WTC11 (cell line): ENCODE data around the gene RDH16. TPM values are rescaled to one million over a fixed set of nuclear protein-coding genes. Genes with fewer than 3 reads are reported as not detected.

Source experiments
- ATAC-seq: fragments of 200-7000 bp; cut with Tn5 transposase; 2 replicates; pipeline ENCODE4 v1.10.0; 2021; ENCODE audit warnings: mild to moderate bottlenecking, moderate library complexity
- CTCF ChIA-PET: fragments of 300-600 bp; sonication (Branson Sonifier 250); formaldehyde crosslinking; loops from one replicate; lab custom pipeline; 2021; ENCODE audit warnings: antibody characterized with exemption; lab: Charles Lee
- POLR2A ChIA-PET: fragments of 350-600 bp; sonication (Branson Sonifier 250); formaldehyde crosslinking; loops from one replicate; lab custom pipeline; 2021; ENCODE audit warnings: antibody characterized with exemption; lab: Charles Lee
- DNase-seq: peaks from one replicate; pipeline ENCODE4 v3.0.0; 2021; ENCODE audit warnings: low spot score
- H3K27ac Mint-ChIP-seq: 2 replicates; pipeline ENCODE4 v1.8.0; 2021; ENCODE audit warnings: mixed read lengths
- H3K27me3 Mint-ChIP-seq: 2 replicates; pipeline ENCODE4 v1.8.0; 2021; ENCODE audit warnings: low read depth, mild to moderate bottlenecking, moderate library complexity, mixed read lengths
- H3K36me3 Mint-ChIP-seq: 2 replicates; pipeline ENCODE4 v1.8.0; 2021; ENCODE audit warnings: mixed read lengths
- H3K4me1 Mint-ChIP-seq: 2 replicates; pipeline ENCODE4 v1.8.0; 2022; ENCODE audit warnings: mixed read lengths
- H3K4me3 Mint-ChIP-seq: 2 replicates; pipeline ENCODE4 v1.8.0; 2021; ENCODE audit warnings: mild to moderate bottlenecking, moderate library complexity, mixed read lengths
- H3K9me3 Mint-ChIP-seq: 2 replicates; pipeline ENCODE4 v1.8.0; 2021; ENCODE audit warnings: mixed read lengths
- AFF4 ChIP-seq: sonication (generic); formaldehyde crosslinking; IDR thresholded peaks from 2 replicates; pipeline ENCODE4 v1.8.1; 2023; ENCODE audit warnings: mild to moderate bottlenecking, missing genetic modification reagents, borderline replicate concordance
- ARID4B ChIP-seq: sonication (generic); formaldehyde crosslinking; IDR thresholded peaks from 2 replicates; pipeline ENCODE4 v1.8.0; 2023; ENCODE audit warnings: missing genetic modification reagents, mild to moderate bottlenecking, borderline replicate concordance
- CTCF ChIP-seq: fragments of 200-600 bp; IDR thresholded peaks from 2 replicates; pipeline ENCODE4 v1.8.0; 2022; ENCODE audit warnings: antibody characterized with exemption
- ELF4 ChIP-seq: sonication (generic); formaldehyde crosslinking; IDR thresholded peaks from 2 replicates; pipeline ENCODE4 v1.8.1; 2022; ENCODE audit warnings: low read depth, mild to moderate bottlenecking, moderate library complexity, missing genetic modification reagents
- EMX1 ChIP-seq: fragments of 250-450 bp; sonication (Bioruptor Pico); IDR thresholded peaks from 2 replicates; pipeline ENCODE4 v1.8.0; 2021; ENCODE audit warnings: mild to moderate bottlenecking
- GRHL2 ChIP-seq: fragments of 250-450 bp; sonication (Bioruptor Pico); IDR thresholded peaks from 2 replicates; pipeline ENCODE4 v1.8.0; 2022; ENCODE audit warnings: mild to moderate bottlenecking, moderate library complexity; ENCODE audit not compliant: insufficient replicate concordance, severe bottlenecking
- KAT7 ChIP-seq: sonication (generic); formaldehyde crosslinking; IDR thresholded peaks from 2 replicates; pipeline ENCODE4 v1.8.1; 2023; ENCODE audit warnings: missing genetic modification reagents, mild to moderate bottlenecking, borderline replicate concordance
- MAX ChIP-seq: sonication (generic); formaldehyde crosslinking; IDR thresholded peaks from 2 replicates; pipeline ENCODE4 v1.8.0; 2022; ENCODE audit warnings: mild to moderate bottlenecking, missing genetic modification reagents
- MXD4 ChIP-seq: fragments of 250-450 bp; sonication (Bioruptor Pico); IDR thresholded peaks from 2 replicates; pipeline ENCODE4 v1.8.0; 2021; ENCODE audit warnings: mild to moderate bottlenecking, moderate library complexity, borderline replicate concordance
- NFATC4 ChIP-seq: fragments of 250-450 bp; sonication (Bioruptor Pico); IDR thresholded peaks from 2 replicates; pipeline ENCODE4 v1.9.0; 2021; ENCODE audit warnings: mild to moderate bottlenecking
- NR2C2 ChIP-seq: sonication (generic); formaldehyde crosslinking; IDR thresholded peaks from 2 replicates; pipeline ENCODE4 v1.8.0; 2022; ENCODE audit warnings: mild to moderate bottlenecking, missing genetic modification reagents
- SMAD3 ChIP-seq: sonication (generic); formaldehyde crosslinking; IDR thresholded peaks from 2 replicates; pipeline ENCODE4 v1.8.0; 2022; ENCODE audit warnings: missing genetic modification reagents, mild to moderate bottlenecking, borderline replicate concordance
- TCF7 ChIP-seq: sonication (generic); formaldehyde crosslinking; IDR thresholded peaks from 2 replicates; pipeline ENCODE4 v1.8.0; 2022; ENCODE audit warnings: mild to moderate bottlenecking, low read depth, missing genetic modification reagents, moderate library complexity
- TP53 ChIP-seq: sonication (generic); formaldehyde crosslinking; IDR thresholded peaks from 2 replicates; pipeline ENCODE4 v1.8.1; 2023; ENCODE audit warnings: mild to moderate bottlenecking, missing genetic modification reagents
- ZMAT4 ChIP-seq: fragments of 250-450 bp; sonication (Bioruptor Pico); IDR thresholded peaks from 2 replicates; pipeline ENCODE4 v1.9.0; 2021; ENCODE audit warnings: mild to moderate bottlenecking
- ZNF121 ChIP-seq: sonication (generic); formaldehyde crosslinking; IDR thresholded peaks from 2 replicates; pipeline ENCODE4 v1.8.0; 2023; ENCODE audit warnings: missing genetic modification reagents
- ZNF138 ChIP-seq: sonication (generic); formaldehyde crosslinking; conservative IDR thresholded peaks from 2 replicates; pipeline ENCODE4 v1.8.1; 2022; ENCODE audit warnings: mild to moderate bottlenecking, moderate library complexity, missing genetic modification reagents
- total RNA-seq: library from RNA; stranded (reverse); gene quantifications from 3 replicates; pipeline ENCODE4 v1.2.3, GENCODE V29; 2021

The RDH16 gene
- total RNA-seq, 1 experiment from 2014 or later = 1.0 TPM

GRCh38 chr12:56929780-56930179, 27.6 kb downstream of the RDH16 start:
- Mint-ChIP-seq H3K9me3 (no peaks in the 10 kb centered on the region), H3K4me1 (peaks cover 38% of the 10 kb centered on the region), H3K27me3 (peaks cover 6% of the 10 kb centered on the region), H3K4me3 (no peak overlapping the region), H3K27ac (no peak overlapping the region), H3K36me3 (no peaks in the 10 kb centered on the region)
- ChIA-PET POLR2A (no interaction called here), CTCF (no interaction called here)
- no peak for DNase-seq
- no peak for ATAC-seq
- no peak for TF ChIP-seq ELF4 (CRISPR knock-in tag)

GRCh38 chr12:56928262-56928661, 29.1 kb downstream of the RDH16 start:
- ChIA-PET POLR2A (no interaction called here), CTCF (interaction anchor here (0.7 to 1.9 kb wide), 5 partner anchors 59 to 171 kb away, joined by 3 to 5 read pairs (median 3); no protein-coding TSS in a partner anchor)
- TF ChIP-seq EMX1 (CRISPR knock-in tag) = no peak
- TF ChIP-seq GRHL2 (CRISPR knock-in tag) = no peak
- no peak for TF ChIP-seq NFATC4 (CRISPR knock-in tag)
- TF ChIP-seq CTCF = no peak
- TF ChIP-seq SMAD3 (CRISPR knock-in tag) = no peak
- ATAC-seq (no peak), DNase-seq (no peak)
- H3K4me3 Mint-ChIP-seq = no peak overlapping the region
- H3K9me3 Mint-ChIP-seq = no peaks in the 10 kb centered on the region
- H3K27ac Mint-ChIP-seq = no peak overlapping the region
- H3K4me1 Mint-ChIP-seq = peaks cover 38% of the 10 kb centered on the region
- peaks cover 6% of the 10 kb centered on the region for H3K27me3 Mint-ChIP-seq
- no peaks in the 10 kb centered on the region for H3K36me3 Mint-ChIP-seq

GRCh38 chr12:56927281-56927680, 30.1 kb downstream of the RDH16 start:
- no peaks in the 10 kb centered on the region for H3K36me3 Mint-ChIP-seq
- H3K27me3 Mint-ChIP-seq = peaks cover 6% of the 10 kb centered on the region
- H3K4me3 Mint-ChIP-seq = no peak overlapping the region
- peaks cover 31% of the 10 kb centered on the region for H3K4me1 Mint-ChIP-seq
- CTCF ChIA-PET = interaction anchor here (1.0 to 1.9 kb wide), 3 partner anchors 60 to 87 kb away, joined by 3 to 5 read pairs (median 3); no protein-coding TSS in a partner anchor
- TF ChIP-seq KAT7 (CRISPR knock-in tag) = no peak
- TF ChIP-seq AFF4 (CRISPR knock-in tag) = no peak
- no peak for TF ChIP-seq MAX (CRISPR knock-in tag)
- TF ChIP-seq TCF7 (CRISPR knock-in tag) = no peak
- no peak for TF ChIP-seq ARID4B (CRISPR knock-in tag)
- no peak for TF ChIP-seq SMAD3 (CRISPR knock-in tag)
- TF ChIP-seq ZMAT4 (CRISPR knock-in tag) = no peak
- TF ChIP-seq TP53 = no peak
- TF ChIP-seq MXD4 = no peak
- no peak for TF ChIP-seq NR2C2
- TF ChIP-seq ZNF121 (CRISPR knock-in tag) = no peak
- no peak for TF ChIP-seq ZNF138 (CRISPR knock-in tag)
- ATAC-seq (no peak), DNase-seq (no peak)
- H3K27ac Mint-ChIP-seq = no peak overlapping the region
- POLR2A ChIA-PET = no interaction called here
- no peaks in the 10 kb centered on the region for H3K9me3 Mint-ChIP-seq
